Measurements from ENCODE around the gene NUDT13.
"Not testable (repeated sequence)": the region's sequence is repeated elsewhere in the genome, so short reads cannot be mapped to it uniquely, and the experiment has no call there.

NUDT13 gene

DNA sequence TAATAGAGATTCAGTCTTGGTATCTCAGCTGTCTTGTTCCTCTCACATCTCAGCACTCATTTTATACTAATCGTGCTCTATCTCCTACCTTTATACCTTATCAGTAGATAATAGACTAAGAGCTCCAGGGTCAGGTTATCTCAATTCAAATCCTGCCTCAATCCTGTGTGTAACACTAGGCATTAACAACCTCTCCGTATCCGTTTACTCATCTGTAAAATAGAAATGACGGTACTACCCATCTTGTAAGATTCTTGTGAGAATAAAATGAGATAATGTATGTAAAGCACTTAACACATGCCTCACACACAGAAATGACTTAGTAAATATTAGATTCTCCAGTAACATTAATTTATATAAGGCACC is 13.0 kb upstream of the NUDT13 start:
- FAIRE-seq (no peak), DNase-seq (ENCODE audit: insufficient read length, low spot score) (no peak)
- TF ChIP-seq, protein P1, sequence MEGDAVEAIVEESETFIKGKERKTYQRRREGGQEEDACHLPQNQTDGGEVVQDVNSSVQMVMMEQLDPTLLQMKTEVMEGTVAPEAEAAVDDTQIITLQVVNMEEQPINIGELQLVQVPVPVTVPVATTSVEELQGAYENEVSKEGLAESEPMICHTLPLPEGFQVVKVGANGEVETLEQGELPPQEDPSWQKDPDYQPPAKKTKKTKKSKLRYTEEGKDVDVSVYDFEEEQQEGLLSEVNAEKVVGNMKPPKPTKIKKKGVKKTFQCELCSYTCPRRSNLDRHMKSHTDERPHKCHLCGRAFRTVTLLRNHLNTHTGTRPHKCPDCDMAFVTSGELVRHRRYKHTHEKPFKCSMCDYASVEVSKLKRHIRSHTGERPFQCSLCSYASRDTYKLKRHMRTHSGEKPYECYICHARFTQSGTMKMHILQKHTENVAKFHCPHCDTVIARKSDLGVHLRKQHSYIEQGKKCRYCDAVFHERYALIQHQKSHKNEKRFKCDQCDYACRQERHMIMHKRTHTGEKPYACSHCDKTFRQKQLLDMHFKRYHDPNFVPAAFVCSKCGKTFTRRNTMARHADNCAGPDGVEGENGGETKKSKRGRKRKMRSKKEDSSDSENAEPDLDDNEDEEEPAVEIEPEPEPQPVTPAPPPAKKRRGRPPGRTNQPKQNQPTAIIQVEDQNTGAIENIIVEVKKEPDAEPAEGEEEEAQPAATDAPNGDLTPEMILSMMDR (IDR thresholded peaks at IDR 0.05; ENCODE audit: insufficient read depth, missing control alignments) = no peak

DNA sequence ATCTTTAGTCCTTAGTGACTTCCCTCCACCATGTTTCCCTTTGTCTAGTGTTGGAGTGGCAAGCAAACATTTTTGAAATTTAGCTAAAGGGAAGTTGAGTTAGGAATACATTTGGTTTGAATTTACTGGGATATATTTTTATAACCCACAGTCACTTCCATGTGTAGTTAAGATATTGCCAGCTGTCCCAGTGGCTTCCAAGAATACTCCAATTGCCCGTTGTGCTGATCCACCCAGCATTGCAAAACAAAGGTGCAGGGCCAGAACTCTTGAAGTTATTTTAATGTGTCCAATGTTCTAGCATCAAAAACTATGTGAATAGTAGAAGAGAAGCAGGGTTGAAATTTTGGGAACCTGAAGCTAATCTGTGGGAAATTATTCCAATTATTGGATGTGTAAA is 11.1 kb upstream of the NUDT13 start:
- FAIRE-seq = no peak
- TF ChIP-seq, protein P1 (IDR thresholded peaks at IDR 0.05; ENCODE audit: insufficient read depth, missing control alignments) = no peak
- DNase-seq (ENCODE audit: insufficient read length, low spot score) = no peak

DNA sequence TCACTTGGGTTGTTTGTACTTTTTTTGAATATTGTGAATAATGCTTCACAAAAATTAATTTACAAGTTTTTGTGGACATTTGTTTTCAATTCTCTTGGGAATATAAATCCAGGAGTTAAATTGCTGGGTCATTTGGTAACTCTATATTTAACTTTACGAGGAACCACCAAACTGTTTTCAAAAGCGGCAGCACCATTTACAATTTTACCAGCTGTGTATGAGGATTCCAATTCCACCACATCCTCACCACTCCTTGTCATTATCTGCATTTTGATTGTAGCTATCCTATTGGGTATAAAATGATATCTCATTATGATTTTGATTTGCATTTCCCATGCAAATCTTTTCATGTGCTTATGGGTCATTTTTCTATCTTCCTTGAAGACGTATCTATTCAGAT is 4.0 kb upstream of the NUDT13 start:
- FAIRE-seq (no peak), DNase-seq (ENCODE audit: insufficient read length, low spot score) (no peak)
- TF ChIP-seq, protein P1 (IDR thresholded peaks at IDR 0.05; ENCODE audit: insufficient read depth, missing control alignments) = no peak

DNA sequence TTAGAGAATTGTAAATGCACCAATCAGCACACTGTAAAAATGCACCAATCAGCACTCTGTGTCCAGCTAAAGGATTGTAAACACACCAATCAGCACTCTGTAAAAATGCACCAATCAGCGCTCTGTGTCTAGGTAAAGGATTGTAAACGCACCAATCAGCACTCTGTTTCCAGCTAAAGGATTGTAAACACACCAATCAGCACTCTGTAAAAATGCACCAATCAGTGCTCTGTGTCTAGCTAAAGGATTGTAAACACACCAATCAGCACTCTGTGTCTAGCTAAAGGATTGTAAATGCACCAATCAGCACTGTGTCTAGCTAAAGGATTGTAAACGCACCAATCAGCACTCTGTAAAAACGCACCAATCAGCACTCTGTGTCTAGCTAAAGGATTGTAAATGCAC is 1.0 kb upstream of the NUDT13 start:
- FAIRE-seq; DNase-seq (ENCODE audit: insufficient read length, low spot score): not testable (repeated sequence)

DNA sequence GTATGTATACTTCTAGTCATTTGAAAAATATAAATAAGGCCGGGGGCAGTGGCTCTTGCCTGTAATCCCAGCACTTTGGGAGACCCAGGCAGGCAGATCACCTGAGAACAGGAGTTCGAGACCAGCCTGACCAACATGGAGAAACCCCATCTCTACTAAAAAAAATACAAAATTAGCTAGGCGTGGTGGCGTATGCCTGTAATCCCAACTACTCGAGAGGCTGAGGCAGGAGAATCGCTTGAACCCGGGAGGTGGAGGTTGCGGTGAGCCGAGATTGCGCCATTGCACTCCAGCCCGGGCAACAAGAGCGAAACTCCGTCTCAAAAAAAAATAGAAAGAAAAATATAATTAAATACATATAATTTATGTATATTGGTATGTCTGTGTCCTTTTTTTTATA is 1.8 kb downstream of the NUDT13 start:
- FAIRE-seq = not testable (repeated sequence)

DNA sequence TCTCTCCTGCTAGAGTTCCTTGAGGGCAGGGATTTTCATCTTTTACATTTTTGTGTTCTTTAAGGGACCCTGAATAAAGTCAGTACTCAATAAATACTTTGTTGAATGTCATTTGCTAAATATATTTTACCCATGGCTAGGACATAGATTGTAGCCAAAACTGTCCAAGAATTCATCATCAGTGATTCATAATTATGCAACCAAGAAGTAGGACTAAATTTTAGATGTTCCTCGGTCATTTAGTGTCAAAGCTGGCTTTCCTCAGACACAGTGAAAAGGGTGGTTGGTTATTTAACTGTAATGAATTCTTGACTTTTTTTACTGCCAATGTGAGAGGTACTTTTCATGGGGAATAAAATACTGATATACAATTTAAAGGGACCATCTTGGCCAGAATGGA is 3.3 kb downstream of the NUDT13 start:
- no peak for DNase-seq (ENCODE audit: insufficient read length, low spot score)
- FAIRE-seq = no peak
- TF ChIP-seq, protein P1 (IDR thresholded peaks at IDR 0.05; ENCODE audit: insufficient read depth, missing control alignments) = no peak

More for the DNA sequence above, 1.8 kb downstream of the NUDT13 start:
- DNase-seq (ENCODE audit: insufficient read length, low spot score) = not testable (repeated sequence)

DNA sequence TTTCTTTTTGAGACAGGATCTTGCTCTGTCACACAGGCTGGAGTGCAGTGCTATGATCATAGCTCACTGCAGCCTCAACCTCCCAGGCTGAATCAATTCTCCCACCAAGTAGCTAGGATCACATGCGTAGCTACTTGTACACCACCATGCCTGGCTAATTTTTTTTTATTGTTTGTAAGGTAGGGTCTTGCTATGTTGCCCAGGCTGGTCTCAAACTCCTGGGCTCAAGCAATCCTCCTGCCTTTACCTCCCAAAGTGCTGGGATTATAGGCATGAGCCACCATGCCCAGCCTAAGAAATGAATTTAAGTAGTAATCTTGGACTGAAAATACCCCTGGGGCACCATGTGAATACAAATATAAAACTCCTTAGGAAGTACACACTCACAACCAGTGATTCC is 5.8 kb downstream of the NUDT13 start:
- DNase-seq (ENCODE audit: insufficient read length, low spot score) (no peak), FAIRE-seq (no peak)
- TF ChIP-seq, protein P1 (IDR thresholded peaks at IDR 0.05; ENCODE audit: insufficient read depth, missing control alignments) = no peak

DNA sequence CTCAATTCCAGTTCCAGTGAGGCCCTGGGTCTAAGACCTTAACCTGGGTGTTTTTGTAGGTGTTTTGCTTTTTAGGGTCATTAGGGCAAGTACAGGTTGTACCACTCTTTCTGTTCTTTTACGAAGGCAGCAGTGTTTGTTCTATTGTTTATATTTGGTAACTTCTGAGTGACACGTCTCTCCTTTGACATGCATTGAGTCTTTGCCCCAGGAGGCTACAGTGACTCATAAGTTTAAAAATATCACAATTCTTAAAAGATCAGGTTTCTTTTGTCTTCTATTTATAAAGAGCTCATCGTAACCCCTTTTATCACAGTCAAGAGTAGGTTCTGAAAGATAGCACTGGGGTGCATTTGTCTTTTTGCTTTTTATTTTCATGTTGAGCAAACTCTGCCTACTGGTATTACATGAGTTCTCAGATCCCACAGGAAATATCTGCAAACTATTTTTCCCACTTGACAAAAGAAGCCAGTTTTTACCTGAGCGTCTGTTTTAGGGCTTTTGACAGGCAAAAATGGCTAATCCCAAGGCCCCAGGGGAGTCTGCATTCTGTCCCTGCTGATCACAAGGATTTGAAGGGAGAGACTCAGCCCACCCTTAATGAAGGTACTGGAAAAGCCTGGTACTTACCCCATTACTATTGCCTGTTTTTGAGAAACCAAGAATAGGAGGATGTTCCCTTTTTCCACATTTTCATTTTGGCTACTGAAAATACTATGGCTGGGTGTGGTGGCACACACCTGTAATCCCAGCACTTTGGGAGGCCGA is 7.9 kb downstream of the NUDT13 start:
- FAIRE-seq = no peak

More for the DNA sequence above, 7.9 kb downstream of the NUDT13 start:
- DNase-seq (ENCODE audit: insufficient read length, low spot score) = no peak
- TF ChIP-seq, protein P1 (IDR thresholded peaks at IDR 0.05; ENCODE audit: insufficient read depth, missing control alignments) = no peak

All from D721Med (cell line).